ENCODE data around the gene OVOL1.

Gene OVOL1

DNA sequence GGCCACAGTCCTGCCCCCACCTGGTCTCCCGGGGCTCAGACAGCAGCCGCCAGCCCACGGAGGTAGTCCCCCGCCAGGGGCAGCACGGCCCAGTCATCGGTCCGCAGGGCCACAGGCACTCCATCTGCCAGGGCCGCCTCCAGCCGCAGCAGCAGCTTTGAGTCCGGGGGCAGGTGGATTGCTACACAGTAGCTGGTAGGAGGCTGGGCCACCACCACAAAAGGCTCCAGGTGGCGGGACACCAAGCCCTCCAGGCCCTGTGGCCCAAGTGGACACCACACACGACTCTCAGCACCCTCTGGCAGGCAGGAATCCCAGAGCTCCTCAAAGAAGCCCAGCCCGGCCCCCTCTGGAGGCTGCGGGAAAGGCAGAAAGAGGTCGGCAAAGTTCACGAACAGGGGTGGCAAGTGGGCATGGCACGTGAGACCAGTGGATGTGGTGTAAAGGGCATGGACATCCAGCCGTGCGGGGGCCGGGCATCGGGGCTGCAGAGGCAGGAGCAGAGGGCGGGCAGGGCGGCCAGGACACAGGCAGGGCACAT is 9.0 kb upstream of the OVOL1 start:
- no peak for DNase-seq (ENCODE audit: low read depth)

DNA sequence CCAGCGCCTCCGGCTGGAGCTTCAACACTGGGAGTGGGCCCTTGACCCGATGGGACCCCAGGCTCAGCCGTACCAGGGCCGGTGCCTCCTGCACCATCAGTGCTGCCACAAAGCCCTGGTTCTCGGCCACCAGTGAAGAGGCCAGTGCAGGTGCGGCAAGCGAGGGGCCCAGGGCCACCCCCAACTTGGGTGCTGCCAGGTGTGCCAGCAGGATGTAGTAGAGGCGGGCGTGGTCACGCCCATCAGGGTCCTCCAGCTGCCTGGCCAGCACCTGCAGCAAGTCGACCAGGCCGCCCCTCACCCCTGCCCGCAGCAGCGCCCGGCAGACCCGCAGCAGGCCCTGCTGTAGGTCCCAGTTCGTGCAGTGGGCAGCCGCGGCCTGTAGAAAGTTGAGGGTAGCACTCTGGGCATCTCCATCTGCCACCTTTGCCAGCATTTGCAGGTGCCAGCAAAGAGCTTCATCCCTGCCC is 8.4 kb upstream of the OVOL1 start:
- no peak for DNase-seq (ENCODE audit: low read depth)

DNA sequence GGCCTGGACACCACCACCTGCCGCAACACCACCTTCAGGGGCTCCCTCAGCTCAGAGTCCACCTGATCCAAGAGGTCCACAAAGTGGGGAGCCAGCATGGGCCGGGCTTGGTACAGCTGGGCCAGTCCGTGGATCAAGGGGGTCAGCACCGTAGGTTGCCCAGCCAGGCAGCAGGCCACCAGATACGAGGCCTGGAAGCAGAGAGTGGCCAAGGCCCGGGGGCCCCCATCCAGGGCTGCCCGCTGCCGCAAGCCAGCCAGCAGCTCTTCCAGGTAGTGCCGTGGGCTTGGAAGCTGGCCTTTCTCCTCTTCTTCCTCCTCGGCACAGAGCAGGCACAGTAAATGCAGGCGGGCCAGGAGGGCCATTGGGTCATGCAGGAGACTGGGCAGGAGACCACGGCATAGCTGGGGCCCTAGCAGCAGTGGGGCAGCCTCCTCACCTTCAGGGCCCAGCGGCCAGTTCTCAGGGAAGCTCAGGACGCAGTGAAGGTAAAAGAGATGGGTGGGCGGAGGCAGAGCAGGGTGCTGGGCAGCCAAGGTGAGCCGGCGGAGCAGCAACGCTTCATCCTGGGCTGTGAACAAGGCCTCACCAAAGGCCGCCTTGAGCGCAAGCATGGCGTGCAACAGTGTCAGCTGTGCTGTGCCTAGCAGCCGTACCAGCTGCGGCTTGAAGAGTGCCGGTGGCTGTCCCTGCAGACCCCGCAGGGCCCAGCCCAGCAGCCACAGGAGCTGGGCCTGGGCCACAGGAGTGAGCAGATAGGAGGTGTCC is 7.8 kb upstream of the OVOL1 start:
- no peak for DNase-seq (ENCODE audit: low read depth)

DNA sequence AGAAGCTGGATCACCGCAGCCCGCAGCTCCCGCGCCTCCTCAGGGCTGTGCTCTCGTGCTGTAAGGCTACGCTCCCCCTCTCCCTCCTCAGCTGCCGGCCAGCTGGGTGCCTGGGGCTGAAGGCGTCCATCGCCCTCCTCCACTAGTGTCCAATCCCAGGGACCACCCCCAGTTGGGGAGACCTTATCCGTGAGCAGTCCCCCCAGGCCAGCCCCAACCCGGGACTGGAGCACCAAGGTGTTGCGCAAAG is 7.3 kb upstream of the OVOL1 start:
- DNase-seq (ENCODE audit: low read depth) = no peak

DNA sequence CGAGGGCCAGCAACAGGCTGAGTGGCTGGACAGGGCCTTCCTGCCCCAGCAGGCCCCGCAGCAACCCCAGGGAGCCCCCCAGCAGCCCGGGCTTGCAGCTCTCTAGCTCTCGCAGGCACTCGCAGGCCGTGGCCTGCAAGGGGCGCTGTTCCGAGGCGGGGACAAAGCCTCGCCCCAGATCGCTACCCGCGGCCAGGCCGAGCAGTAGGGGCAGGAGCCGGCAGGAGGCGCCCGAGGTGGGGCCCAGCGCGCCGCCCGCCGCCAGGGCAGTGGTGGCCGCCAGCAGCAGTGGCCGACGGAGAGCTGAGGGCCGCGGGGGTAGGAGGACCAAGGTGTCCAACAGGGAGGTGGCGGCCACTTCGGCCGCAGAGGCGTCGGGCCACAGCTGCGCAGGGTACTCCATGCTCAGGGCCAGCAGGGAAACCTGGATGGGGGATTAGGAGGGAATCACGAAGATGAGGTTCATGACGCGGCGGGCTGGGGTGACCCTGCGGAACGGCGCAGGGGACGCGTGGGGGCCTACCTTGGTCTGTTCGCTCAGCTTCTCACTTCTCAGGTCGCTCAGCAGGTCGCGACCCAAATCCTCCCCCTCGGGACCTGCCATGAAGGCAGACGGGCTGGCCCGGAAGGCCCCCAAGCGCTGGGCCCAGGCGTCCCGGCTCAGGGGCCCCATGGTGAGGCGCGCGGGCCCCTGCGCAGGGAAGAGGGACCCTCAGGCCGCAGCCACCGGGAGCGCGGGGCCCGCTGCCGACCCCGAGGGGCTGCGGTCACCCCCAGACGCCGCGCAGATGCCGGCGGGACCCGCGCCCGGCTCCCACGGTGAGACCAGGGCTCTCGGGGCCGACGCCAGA is 6.7 kb upstream of the OVOL1 start:
- peak; percentile 68 for DNase-seq (ENCODE audit: low read depth)

DNA sequence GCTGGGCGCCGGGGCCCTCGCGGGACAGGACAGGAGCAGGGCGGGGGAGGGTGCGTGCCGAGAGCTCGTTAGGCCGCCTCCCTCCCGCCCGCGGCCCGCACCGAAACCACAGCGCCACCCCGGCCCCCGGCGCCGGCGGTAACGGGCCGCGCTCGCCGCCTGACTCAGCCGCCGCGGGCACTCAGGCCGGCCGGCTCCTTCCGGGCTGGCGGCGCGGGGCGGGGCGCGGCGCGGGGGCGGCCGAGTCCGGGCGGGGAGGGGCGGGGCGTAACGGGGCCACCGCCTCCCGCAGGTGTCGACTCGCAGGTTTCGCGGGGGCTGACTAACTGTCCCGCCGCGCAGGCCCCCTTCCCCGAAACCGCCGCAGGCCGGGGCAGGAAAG is 6.1 kb upstream of the OVOL1 start, which contains the start of gene AP5B1:
Gene AP5B1, minus strand, starts transcription at position 207 of the 382 bp plus-strand sequence. CDS start 385 bp downstream, outside the sequence.
- peak; percentile 61 for DNase-seq (ENCODE audit: low read depth)

DNA sequence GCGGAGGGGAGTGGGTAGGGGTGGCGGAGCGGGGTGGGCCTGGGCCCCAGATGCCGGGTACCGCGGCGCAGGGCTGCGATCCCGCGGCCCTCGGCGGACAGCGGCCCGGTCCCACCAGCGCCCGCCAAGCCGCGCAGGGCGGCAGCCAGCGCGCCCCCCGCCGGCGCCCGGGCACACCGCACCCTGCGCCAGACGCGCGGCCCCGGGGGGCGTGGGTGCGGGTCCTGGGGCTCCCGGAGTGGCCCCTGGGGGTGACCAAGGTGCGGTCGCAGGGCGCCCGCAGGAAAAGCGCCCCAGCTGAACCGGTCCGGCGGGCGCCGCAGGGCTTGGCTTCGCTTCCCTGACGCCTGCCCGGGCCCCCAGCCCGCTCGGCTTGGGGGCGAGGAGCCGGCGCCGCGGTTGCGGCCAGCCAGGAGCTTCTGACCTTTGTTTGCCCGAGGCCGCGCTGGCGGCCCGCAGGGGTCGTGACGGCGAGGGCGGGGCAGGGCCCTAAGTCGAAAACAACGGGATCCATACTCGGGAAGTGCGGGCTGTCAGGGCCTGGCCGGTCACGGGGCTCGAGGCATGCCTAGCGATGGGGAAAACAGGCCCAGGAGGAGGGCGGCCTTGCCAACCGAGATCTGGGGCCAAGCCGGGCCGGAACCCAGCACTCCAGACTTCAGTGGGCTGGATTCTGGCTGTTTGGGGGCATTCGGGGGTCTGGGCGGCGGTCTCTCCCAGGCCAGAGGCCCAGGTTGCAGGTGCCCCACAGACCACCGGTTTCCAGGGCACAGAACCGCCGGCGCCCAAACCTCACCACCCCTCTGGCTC is 5.5 kb upstream of the OVOL1 start:
- DNase-seq (ENCODE audit: low read depth) = no peak

DNA sequence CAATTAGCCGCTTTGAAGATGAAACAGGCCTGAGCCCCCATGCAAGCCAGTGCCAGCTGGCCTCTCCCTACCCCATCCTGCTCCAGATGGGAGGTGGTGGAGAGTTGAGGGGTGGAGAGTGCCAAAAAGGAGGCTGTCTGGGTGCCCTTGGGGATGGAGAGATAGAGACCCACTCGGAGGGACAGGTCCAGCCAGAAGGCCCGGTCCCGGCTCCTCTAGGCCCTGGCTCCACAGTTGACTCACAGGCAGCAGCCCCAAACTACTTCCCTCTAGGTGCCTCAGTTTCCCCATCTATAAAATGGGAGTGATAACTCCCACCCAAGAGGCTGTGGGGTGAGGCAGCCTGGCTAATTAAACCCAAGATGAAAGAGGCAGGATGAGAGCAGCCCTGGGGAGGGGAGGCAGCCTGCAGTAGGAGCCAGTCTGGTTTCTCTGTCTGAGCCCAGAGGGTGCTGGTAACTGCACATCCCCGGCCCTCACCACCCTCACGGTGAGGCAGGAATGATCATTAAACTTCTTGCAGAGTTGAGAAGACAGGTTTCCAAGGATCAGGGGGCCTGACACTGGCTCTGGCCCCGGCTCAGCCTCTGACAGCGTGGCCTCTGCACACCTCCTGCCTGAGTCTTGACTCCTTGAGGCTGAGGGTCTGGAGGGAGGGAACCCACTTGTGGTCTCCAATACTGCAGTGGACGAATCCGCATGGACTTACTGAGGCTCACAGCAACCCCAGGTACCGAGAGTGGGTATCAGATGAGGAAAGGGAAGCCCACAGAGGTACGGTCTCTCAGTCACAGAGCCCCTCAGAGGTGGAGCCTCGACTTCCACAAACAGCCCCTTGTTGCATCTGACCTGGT is 4.7 kb upstream of the OVOL1 start:
- no peak for DNase-seq (ENCODE audit: low read depth)

DNA sequence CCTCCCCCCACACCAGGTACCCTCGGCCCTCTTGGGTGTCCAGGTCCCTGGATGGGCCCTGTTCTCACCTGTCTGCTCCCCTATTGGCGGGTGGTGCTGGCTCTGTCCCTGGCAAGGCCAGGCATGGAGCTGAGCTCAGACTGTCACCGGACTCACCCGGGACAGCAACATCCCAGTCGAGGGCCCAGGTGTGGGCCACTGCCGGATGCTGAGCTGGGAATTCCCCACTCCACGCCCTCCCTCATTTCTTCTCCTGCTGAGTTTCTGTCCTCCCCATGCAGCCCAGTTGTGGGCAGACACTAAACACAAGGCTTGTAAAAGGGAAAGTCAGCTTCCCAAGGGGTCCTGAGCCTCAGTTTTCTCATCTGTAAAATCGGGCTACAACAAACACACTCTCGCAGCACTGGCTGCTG is 4.0 kb upstream of the OVOL1 start:
- DNase-seq (ENCODE audit: low read depth) = no peak

DNA sequence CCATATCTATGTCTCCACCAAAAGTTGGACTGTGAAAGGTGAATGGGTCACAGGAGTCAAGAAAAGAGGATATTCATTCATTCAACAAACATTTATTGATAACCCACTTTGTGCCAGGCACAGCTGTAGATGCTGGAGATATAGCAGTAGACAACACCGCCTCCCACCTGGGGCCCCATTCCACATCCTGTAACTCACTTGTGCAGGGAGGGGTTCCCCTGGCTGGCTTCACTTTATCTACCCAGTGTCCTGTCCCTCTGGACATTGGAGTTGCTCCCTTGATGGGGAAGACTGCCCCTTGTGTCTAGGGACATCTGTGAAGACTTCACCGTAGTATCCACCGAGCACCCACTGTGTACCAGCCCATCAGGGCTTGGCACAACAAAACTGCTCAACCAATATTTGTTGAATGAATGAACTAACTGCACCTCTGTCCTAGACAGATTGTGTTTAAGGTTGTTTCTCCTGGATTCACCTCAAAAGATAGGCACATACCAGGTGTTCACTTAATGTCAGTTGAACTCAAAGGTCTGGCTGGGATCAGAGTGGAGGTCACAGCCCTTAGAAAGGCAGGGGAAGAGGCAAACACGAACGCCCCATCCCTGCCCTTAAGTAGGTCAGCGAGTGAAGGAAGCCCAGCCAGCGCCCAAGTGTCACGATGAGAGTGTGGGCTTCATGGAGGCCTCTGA is 1.4 kb upstream of the OVOL1 start:
- no peak for DNase-seq (ENCODE audit: low read depth)

DNA sequence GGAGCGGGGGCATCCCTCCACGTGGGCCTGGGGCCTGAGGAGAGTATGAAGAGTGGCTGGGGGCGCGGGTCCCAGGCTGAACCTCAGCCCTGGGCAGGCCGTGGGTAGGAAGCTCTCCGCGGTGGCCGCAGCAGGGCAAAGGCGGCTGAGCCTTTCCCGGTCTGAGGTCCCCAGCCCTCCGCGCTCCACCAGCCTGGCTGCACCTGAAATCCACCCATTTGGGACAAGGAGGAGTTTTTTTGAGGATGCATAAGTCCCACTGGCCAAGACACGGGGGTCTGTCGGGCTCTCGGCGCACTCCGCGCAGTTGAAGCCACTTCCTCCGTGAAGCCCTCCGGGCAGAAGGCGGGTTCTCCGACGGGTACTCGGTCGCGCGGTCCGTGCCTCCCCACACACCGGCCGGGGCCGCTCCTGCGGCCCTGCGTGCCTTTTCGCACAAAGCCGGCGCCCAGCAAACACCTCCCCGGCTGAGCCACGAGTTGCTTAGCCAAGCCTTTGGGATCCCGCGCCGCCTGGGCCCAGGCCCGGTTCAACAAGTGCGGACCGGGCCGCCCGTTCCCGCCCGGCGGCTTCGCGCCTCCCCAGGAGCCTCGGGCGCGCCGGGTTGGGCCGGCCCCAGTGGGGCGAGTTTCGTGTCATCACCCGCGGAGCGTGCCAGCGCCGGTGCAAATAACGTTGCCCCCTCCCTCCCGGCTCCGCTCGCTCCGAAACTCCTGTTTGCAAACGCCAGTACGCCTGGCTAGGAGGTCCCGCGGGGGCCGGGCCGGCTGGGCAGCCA is 666 bp upstream of the OVOL1 start:
- no peak for DNase-seq (ENCODE audit: low read depth)

DNA sequence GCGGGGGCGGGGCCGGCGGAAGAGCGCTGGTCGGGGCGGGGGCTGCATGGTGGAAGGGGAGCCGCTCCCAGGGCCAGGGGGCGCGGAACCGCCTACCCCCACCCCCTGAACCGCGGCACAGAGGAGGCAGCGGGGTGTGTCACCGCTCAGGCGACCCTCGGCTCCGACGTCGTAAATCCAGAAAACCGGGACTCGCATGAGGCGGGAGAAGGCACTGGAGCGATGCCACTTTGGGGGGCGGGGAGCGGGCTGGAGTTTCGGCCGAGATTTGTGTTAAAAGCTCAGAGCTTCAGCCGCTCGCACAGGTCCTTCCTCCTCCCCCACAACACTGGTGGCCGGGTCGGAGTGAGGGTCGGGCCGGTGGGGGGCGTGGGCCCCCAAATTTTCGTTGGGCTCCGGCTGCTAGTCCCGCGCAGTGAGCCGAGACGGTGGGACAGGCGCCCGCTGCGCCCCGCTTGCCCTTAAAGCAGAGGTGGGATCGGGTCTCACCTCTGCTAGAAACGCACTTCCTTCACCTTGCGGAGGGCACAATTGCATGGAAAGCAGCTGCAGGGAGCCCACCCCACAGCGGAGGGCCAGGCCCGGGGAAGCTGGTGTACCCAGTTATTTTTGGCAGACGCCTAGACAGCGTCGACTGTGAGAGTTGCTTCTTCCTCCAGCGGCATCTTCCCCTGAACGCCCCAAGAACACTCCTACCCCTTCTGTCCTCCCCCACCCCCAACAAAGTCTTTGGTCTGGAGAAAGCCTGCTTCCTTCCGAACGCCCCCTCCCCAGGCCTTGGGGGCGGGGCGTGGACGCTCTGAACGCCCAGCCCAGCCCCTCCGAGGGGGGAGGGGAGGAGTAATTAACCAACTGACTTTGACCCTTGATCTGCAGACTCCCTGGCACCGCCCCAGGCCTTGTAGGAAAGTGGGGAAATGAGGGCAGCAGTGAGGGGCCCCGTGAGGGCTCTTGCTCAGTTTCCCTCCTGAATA is 1.1 kb downstream of the OVOL1 start:
- no peak for DNase-seq (ENCODE audit: low read depth)

DNA sequence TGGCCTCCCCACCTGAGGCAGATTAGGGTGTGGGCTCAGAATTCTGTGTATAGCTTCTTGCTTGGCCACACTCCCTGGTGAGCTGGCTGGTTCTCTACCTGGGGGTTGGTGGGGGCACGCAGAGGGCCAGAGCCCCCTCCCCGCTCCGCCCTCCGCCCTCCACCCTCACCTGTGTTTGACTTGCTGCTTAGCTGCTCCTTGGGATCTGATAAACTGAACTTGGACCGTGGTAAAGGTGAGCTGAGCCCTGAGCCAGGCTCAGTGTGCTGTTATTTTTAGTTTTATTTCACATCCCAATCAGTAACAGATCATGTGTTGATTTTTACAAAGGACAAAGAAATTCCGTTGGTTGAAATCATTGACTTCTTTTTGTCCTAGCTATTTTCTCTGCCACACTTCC is 2.0 kb downstream of the OVOL1 start:
- no peak for DNase-seq (ENCODE audit: low read depth)

DNA sequence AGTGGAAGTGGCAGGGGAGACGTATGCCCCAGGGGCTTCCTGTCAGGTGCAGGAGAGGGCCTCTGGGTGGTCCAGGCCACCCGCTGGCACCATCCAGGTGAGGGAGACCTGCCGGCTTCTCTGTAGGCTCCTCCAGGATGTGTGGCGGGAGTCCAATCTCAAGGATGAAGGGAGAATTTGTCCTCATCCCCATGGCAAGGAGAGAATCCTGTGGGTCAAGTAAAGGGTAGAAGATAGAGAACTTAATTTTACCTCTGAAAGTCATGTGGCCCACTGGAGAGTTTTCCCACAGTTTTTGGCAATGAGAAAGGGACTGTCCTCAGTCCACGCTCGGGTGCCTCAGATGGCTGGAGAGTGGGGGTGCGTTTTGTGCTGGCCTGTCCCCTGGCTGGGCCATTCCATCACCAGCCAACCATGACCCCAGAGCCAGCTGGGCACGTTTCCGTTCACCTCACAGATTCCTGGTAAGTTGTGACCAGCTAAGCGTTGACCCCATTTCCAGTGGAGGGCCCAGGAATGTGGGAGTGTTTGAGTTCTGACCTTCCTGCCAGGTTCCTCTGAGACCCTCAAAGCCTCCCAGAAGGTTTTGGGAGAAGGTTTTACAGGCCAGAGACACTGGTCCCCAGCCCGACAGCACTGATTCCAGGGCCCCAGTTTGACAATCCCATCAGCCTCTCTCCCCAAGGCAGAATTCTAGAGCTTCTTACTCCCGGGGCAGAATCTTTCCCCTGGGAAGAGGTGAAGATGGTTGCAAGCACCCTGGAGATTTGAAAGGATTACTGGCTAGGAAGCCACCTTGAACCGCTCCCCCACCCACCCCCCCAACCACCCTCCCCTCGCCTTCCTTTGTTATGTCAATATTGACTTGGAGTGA is 2.6 kb downstream of the OVOL1 start:
- no peak for DNase-seq (ENCODE audit: low read depth)

DNA sequence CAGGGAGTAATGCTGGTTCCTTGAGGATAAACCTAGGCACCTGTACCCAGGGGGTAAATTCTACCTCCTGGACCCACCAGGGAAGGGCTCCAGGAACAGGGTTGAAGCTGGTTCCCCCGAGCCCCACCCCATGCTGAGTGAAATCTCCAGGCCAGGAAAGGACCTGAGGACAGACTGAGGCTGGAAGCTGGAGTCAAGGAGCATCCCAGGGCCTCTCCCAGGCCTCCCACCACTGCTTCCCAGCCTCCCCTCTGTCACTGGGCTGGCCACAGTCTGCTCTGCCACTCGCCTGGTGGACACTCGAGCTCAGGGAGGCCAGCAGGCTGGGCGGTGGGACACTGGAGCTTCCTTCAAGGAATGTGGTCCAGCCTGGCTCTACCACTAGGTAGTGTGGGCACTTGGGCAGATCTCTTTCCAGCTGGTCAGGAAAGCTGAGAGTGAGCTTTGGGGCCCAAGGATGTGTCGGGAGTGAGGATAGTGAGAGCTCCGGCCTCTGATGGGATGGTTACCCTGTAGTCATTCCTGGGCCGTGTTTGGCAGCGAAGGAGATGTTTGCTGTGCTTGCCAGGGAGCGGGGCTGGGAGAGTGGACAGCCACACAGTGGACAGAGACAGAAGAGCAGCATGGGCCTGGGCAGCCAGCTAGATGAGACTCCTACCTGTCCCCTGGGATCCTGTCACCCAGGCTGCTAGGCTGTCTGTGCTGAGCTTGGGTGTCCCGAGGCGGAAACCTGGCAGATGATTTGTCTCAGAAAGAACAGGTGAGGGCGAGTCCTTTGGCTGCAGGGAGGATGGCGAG is 3.4 kb downstream of the OVOL1 start:
- no peak for DNase-seq (ENCODE audit: low read depth)

DNA sequence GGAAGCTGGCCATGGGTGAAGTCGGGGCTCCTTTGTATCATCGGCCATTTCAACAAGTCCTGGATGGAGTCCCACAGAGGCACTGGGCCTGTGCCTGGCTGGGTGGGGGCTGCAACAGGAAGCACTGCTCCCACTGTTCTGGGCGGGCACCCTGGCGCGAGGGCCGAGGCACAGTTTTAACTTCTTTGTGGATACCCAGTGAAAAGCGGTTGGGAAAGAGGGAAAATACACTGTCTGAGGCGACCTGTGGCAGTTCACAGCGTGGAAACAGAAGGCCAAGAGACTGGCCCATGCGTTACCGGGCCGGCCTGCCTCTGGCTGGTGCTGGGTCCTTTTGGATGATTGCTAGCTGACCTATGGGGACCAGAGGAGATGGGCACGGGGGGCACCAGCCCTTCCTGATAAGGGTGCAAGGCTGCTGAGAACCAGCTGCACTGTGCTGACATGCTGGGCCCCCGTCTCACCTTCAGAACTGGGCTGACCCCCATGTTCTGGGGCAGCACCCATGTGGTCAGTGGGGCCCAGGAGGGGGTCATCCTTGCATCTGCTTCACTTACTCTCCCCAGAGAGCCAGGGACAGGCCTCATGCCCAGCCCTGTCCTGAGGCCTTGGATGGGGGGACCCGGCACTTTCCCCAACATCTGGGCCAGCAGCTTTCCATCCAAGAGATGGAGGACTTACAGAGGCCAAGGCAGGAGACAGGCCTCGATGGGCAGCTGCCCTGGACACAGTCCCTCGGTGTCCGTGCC is 4.2 kb downstream of the OVOL1 start:
- no peak for DNase-seq (ENCODE audit: low read depth)
